Fibroblast of lung (primary cell): Measurements from ENCODE around the gene ZNF569. TPM values are rescaled to one million over a fixed set of nuclear protein-coding genes. Genes with fewer than 3 reads are reported as not detected.

Experiments used
- DNase-seq, 2 donors: peaks; one replicate each; pipeline versions ENCODE4 v3.0.0 to v3.0.0-alpha.2; 2010; ENCODE audit warnings: low read depth in 2 of 2
- H2AFZ ChIP-seq: 2 replicates; pipeline ENCODE4 v1.5.1; 2012; ENCODE audit warnings: low read length, control low read depth, inconsistent platforms
- H3K27ac ChIP-seq: 2 replicates; pipeline ENCODE4 v1.5.1; 2011; ENCODE audit warnings: low read length, control low read depth; ENCODE audit not compliant: insufficient read depth
- H3K27me3 ChIP-seq: 2 replicates; pipeline ENCODE4 v1.5.1; 2011; ENCODE audit warnings: mild to moderate bottlenecking, low read length; ENCODE audit not compliant: control insufficient read depth, insufficient read depth
- H3K36me3 ChIP-seq: 2 replicates; pipeline ENCODE4 v1.5.1; 2011; ENCODE audit warnings: low read length; ENCODE audit not compliant: control insufficient read depth, insufficient read depth
- H3K4me1 ChIP-seq: 2 replicates; pipeline ENCODE4 v1.5.1; 2011; ENCODE audit warnings: low read length; ENCODE audit not compliant: control insufficient read depth, insufficient read depth; ENCODE audit errors: extremely low read depth
- H3K4me2 ChIP-seq: 2 replicates; pipeline ENCODE4 v1.5.1; 2011; ENCODE audit warnings: low read length, control low read depth; ENCODE audit not compliant: insufficient read depth; ENCODE audit errors: extremely low read depth
- H3K4me3 ChIP-seq, 4 experiments: fragments of 200-600 bp in 1 of 4; sonication (generic) in 1 of 4; replicated peaks in 1 of 4; 2 replicates each; pipeline ENCODE4 v1.5.1; 2011 to 2016; ENCODE audit warnings: low read length in 4 of 4, low read depth in 3 of 4, mild to moderate bottlenecking in 3 of 4, control low read depth in 2 of 4, inconsistent platforms in 1 of 4, mixed read lengths in 1 of 4; ENCODE audit not compliant: insufficient read depth in 1 of 4; ENCODE audit errors: control extremely low read depth in 1 of 4
- H3K79me2 ChIP-seq: 2 replicates; pipeline ENCODE4 v1.5.1; 2012; ENCODE audit warnings: mild to moderate bottlenecking, low read length, inconsistent platforms; ENCODE audit not compliant: control insufficient read depth, insufficient read depth
- H3K9ac ChIP-seq: 2 replicates; pipeline ENCODE4 v1.5.1; 2011; ENCODE audit warnings: mild to moderate bottlenecking, low read length, control low read depth; ENCODE audit not compliant: insufficient read depth
- H3K9me3 ChIP-seq: 2 replicates; pipeline ENCODE4 v1.5.1; 2012; ENCODE audit warnings: low read depth, low read length; ENCODE audit not compliant: control insufficient read depth, insufficient read depth
- H4K20me1 ChIP-seq: 2 replicates; pipeline ENCODE4 v1.5.1; 2011; ENCODE audit warnings: low read length; ENCODE audit not compliant: control insufficient read depth, insufficient read depth; ENCODE audit errors: extremely low read depth
- CTCF ChIP-seq, 2 donors: IDR thresholded peaks in 1 of 2; conservative IDR thresholded peaks in 1 of 2; 1 replicate in 1 of 2; 2 replicates in 1 of 2; pipeline ENCODE4 v1.5.1; 2011 to 2012; ENCODE audit warnings: low read length in 2 of 2, control low read depth in 1 of 2, inconsistent platforms in 1 of 2, low read depth in 1 of 2, mild to moderate bottlenecking in 1 of 2
- EZH2 ChIP-seq: IDR thresholded peaks from 2 replicates; pipeline ENCODE4 v1.5.1; 2012; ENCODE audit warnings: low read length, control low read depth, mild to moderate bottlenecking; ENCODE audit errors: missing control alignments
- polyA plus RNA-seq, 2 donors: library from polyadenylated mRNA; depleted of rRNA in 1 of 2; stranded (reverse) in 1 of 2; unstranded in 1 of 2; fragments of >200 nt; gene quantifications; 2 replicates each; pipeline ENCODE4 v1.2.1, GENCODE V29; 2011 to 2012; ENCODE audit warnings: missing spikeins in 1 of 2
- total RNA-seq: library from RNA; depleted of rRNA; stranded (reverse); fragments of >200 nt; gene quantifications from 2 replicates; pipeline ENCODE4 v1.2.1, GENCODE V29; 2014

The ZNF569 gene
- total and polyA plus RNA-seq, 2 donors (not counting 1 experiment from before 2014, with no cell fraction given), result 4.3 to 11.9 TPM

- H2AFZ ChIP-seq, result peak overlapping the region; percentile 99
- H3K4me3 ChIP-seq, result peak overlapping the region; percentile 84 to 97 (median 90)
- H4K20me1 ChIP-seq, result no peaks in the 10 kb centered on the region
- H3K79me2 ChIP-seq, result peaks cover 1% of the 10 kb centered on the region
- no peak for TF ChIP-seq EZH2
- TF ChIP-seq CTCF (conservative IDR thresholded peaks at IDR 0.05 in 1 of 2, IDR thresholded peaks at IDR 0.05 in 1 of 2; ENCODE audit: low read depth in 1 of 2, low read length in 2 of 2), result no peak
- H3K27ac ChIP-seq, result no peak overlapping the region
- no peaks in the 10 kb centered on the region for H3K4me1 ChIP-seq
- H3K9me3 ChIP-seq, result no peaks in the 10 kb centered on the region
- peak overlapping the region; percentile 73 for H3K4me2 ChIP-seq
- H3K36me3 ChIP-seq, result peaks cover 2% of the 10 kb centered on the region
- no peak overlapping the region for H3K9ac ChIP-seq
- no peak for DNase-seq
- H3K27me3 ChIP-seq, result no peaks in the 10 kb centered on the region
These were observed 405 bp upstream of the ZNF569 start for GRCh38 chr19:37467608-37468090.

DNA sequence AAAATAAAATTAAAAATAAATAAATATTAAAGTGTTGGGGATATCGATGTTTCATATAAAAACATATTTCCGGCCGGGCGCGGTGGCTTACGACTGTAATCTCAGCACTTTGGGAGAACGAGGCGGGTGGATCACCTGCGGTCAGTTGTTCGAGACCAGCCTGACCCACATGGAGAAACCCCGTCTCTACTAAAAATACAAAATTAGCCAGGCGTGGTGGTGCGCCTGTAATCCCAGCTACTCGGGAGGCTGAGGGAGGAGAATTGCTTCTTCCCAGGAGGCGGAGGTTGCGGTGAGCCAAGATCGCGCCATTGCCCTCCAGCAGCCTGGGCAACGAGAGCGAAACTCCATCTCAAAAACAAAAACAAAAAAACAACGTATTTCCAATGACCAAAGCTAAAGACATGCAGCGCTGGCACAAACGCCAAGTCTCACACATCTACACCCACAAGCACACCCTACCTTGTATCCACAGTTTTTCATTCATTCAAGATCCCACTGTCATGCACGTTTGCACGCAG lies 907 bp downstream of the ZNF569 start:
- no peak for TF ChIP-seq EZH2
- TF ChIP-seq CTCF (conservative IDR thresholded peaks at IDR 0.05 in 1 of 2, IDR thresholded peaks at IDR 0.05 in 1 of 2; ENCODE audit: low read depth in 1 of 2, low read length in 2 of 2), result no peak
- Histone ChIP-seq H4K20me1 (no peaks in the 10 kb centered on the region), H2AFZ (peak overlapping the region; percentile 99), H3K27me3 (no peaks in the 10 kb centered on the region), H3K9me3 (no peaks in the 10 kb centered on the region), H3K4me3 (peak overlapping the region; percentile 84 to 97 (median 90)), H3K36me3 (peaks cover under 1% of the 10 kb centered on the region), H3K4me1 (no peaks in the 10 kb centered on the region), H3K9ac (peak overlapping the region; percentile 81), H3K4me2 (peak overlapping the region; percentile 68), H3K27ac (peak overlapping the region; percentile 78), H3K79me2 (peaks cover 1% of the 10 kb centered on the region)
- DNase-seq, result no peak

DNA sequence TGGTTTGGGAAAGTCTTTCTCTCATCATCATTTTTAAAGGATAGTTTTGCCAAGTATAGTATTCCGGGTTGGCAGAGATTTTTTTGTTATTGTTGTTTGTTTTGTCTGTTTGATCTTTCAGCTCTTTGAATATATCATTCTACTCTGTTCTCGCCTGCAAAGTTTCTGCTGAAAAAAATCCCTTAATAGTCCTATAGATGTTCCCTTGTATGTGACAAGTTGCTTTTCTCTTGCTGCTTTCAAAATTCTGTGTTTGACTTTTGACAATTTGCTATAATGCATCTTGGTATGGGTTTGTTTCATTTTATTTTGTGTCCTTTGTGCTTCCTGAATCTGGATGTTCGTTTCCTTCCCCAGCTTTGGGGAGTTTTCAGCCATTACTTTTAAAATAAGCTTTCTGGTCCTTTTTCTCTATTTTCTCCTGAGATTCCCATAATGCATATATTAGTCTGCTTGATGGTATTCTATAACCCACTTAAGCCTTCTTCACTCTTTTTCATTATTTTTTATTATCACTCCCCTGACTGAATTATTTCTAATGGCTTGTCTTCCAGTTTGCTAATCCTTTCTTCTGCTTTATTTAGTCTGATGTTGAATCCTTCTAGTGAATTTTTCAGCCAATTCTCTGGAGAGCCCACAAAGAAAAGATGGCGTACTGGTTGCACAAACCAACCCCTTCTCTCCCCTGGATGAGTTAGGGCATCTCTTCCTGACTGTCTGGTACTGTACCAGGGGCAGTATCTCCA lies 14.6 kb downstream of the ZNF569 start:
- Histone ChIP-seq H3K27ac (no peak overlapping the region), H3K4me1 (no peaks in the 10 kb centered on the region), H3K4me3 (no peak overlapping the region), H3K4me2 (no peak overlapping the region), H3K9ac (no peak overlapping the region), H3K9me3 (peaks cover 4% of the 10 kb centered on the region), H3K27me3 (no peaks in the 10 kb centered on the region), H2AFZ (no peak overlapping the region), H3K36me3 (no peaks in the 10 kb centered on the region), H3K79me2 (no peaks in the 10 kb centered on the region), H4K20me1 (no peaks in the 10 kb centered on the region)
- TF ChIP-seq EZH2 (no peak), CTCF (conservative IDR thresholded peaks at IDR 0.05 in 1 of 2, IDR thresholded peaks at IDR 0.05 in 1 of 2; ENCODE audit: low read depth in 1 of 2, low read length in 2 of 2) (no peak)
- no peak for DNase-seq
